Sigmoid colon (tissue), 4 donors: ENCODE results near the gene IL17RA.

Source experiments
- POLR2A ChIP-seq, 2 donors: fragments of 450-650 bp; IDR thresholded peaks; one replicate each; pipeline ENCODE4 v1.6.1; 2016; ENCODE audit warnings: antibody characterized with exemption in 2 of 2, mild to moderate bottlenecking in 2 of 2, moderate library complexity in 2 of 2
- POLR2AphosphoS5 ChIP-seq, 4 donors: sonication (generic); formaldehyde crosslinking; IDR thresholded peaks; one replicate each; pipeline ENCODE4 v1.6.1; 2017; ENCODE audit warnings: antibody characterized with exemption in 4 of 4
- TF ChIP-seq, protein P1 (sequence below), 4 experiments: fragments of 450-650 bp in 3 of 4; fragments of 200-600 bp in 1 of 4; IDR thresholded peaks; one replicate each; pipeline ENCODE4 v1.5.1; 2016 to 2019; ENCODE audit warnings: antibody characterized with exemption in 4 of 4, mild to moderate bottlenecking in 3 of 4, moderate library complexity in 2 of 4

DNA sequence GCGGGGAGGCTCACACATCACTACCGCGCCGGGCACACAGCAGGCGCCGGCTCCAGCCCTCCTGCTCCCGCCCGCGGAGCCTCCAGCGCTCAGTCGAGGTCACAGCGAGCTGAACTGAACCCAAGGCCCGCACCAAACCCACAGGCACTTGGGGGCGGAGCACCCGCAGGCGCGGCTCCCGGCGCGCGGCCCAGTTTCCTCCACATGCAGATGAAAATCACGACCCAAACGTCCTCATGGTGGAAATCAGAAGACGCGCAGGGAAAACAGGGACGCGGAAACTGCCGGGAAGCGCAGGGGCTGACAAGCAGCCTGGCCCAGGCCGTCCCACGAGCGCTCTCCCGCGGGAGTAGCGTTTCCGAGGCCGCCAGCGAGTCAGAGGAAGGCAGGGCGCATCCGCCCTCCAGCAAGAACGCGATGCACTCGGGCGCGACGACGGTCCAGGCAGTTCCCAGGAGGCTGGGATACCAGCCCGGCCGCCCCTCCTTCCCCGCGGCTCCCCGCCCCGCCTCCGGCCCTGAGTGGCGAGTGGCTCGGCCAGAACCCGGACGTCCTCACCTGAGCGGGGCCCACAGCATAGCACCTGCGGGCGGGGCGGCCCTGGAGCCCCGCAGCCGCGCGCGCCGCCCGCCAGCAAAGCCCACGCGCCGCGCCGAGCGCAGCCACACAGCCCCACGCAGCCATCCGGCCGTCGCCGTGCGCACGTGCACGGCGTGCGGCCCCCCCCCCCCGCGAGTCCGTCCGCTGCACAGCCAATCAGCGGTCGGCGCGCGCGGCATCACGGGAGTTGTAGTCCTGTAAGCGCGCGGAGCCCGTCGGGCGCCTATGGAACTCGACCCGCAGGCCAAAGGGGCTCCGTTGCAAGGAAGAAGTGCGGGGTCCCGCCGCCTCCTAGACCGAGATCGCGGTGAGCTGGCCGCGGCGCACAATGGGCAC is 74.0 kb downstream of the IL17RA start, which contains the start of gene HDHD5:
- TF ChIP-seq, protein P1, sequence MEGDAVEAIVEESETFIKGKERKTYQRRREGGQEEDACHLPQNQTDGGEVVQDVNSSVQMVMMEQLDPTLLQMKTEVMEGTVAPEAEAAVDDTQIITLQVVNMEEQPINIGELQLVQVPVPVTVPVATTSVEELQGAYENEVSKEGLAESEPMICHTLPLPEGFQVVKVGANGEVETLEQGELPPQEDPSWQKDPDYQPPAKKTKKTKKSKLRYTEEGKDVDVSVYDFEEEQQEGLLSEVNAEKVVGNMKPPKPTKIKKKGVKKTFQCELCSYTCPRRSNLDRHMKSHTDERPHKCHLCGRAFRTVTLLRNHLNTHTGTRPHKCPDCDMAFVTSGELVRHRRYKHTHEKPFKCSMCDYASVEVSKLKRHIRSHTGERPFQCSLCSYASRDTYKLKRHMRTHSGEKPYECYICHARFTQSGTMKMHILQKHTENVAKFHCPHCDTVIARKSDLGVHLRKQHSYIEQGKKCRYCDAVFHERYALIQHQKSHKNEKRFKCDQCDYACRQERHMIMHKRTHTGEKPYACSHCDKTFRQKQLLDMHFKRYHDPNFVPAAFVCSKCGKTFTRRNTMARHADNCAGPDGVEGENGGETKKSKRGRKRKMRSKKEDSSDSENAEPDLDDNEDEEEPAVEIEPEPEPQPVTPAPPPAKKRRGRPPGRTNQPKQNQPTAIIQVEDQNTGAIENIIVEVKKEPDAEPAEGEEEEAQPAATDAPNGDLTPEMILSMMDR (IDR thresholded peaks at IDR 0.05) = no peak
- peak; percentile 12 to 15 for TF ChIP-seq POLR2A (IDR thresholded peaks at IDR 0.05)
- TF ChIP-seq POLR2AphosphoS5 (IDR thresholded peaks at IDR 0.05) = peak in 3 of 4 donors; percentile 29 to 84 (median 70)
